A673 (cell line): Measurements from ENCODE around the gene AHRR. TPM values are rescaled to one million over a fixed set of nuclear protein-coding genes. Genes with fewer than 3 reads are reported as not detected.

Experiments
- BruUV-seq: library from RNA; stranded (reverse); fragments of 400-500 nt; replicated peaks from 2 replicates; lab custom pipeline; 2021; lab: Mats Ljungman, UMichigan
- CTCF ChIA-PET: fragments of 300-600 bp; sonication (Branson Sonifier 250); formaldehyde crosslinking; loops from one replicate; lab custom pipeline; 2022; ENCODE audit warnings: antibody characterized with exemption; lab: Charles Lee
- POLR2A ChIA-PET: fragments of 300-600 bp; sonication (Branson Sonifier 250); formaldehyde crosslinking; loops from one replicate; lab custom pipeline; 2022; ENCODE audit warnings: antibody characterized with exemption; ENCODE audit not compliant: low non-redundant PET; lab: Charles Lee
- DNase-seq: peaks from one replicate; pipeline ENCODE4 v3.0.0-alpha.2; 2015; ENCODE audit warnings: low spot score
- H3K27ac ChIP-seq: fragments of 200-600 bp; sonication (generic); 2 replicates; pipeline ENCODE4 v1.5.1; 2016; ENCODE audit warnings: mixed run types, low read depth, mild to moderate bottlenecking, mixed read lengths, antibody characterized with exemption, low read length; ENCODE audit not compliant: poor library complexity, severe bottlenecking
- H3K27me3 ChIP-seq: fragments of 200-600 bp; sonication (generic); replicated peaks from 2 replicates; pipeline ENCODE4 v1.6.1; 2017; ENCODE audit warnings: mixed run types, low read depth, mild to moderate bottlenecking, mixed read lengths, antibody characterized with exemption, low read length; ENCODE audit not compliant: insufficient read depth, poor library complexity
- H3K36me3 ChIP-seq: fragments of 200-600 bp; sonication (generic); 2 replicates; pipeline ENCODE4 v1.6.1; 2016; ENCODE audit warnings: mixed run types, mild to moderate bottlenecking, mixed read lengths, antibody characterized with exemption, low read length; ENCODE audit not compliant: insufficient read depth, poor library complexity, severe bottlenecking
- H3K4me1 ChIP-seq: fragments of 200-600 bp; sonication (generic); 2 replicates; pipeline ENCODE4 v1.6.1; 2017; ENCODE audit warnings: mixed run types, mild to moderate bottlenecking, mixed read lengths, antibody characterized with exemption, low read length; ENCODE audit not compliant: insufficient read depth, poor library complexity, severe bottlenecking
- H3K4me3 ChIP-seq: fragments of 200-600 bp; sonication (generic); 2 replicates; pipeline ENCODE4 v1.5.1; 2016; ENCODE audit warnings: low read depth, mixed run types, mild to moderate bottlenecking, mixed read lengths, low read length; ENCODE audit not compliant: poor library complexity, severe bottlenecking
- H3K9me3 ChIP-seq: fragments of 200-600 bp; sonication (generic); 2 replicates; pipeline ENCODE4 v1.6.1; 2016; ENCODE audit warnings: mixed run types, low read depth, mild to moderate bottlenecking, mixed read lengths, antibody characterized with exemption, low read length; ENCODE audit not compliant: poor library complexity, severe bottlenecking
- EZH2 ChIP-seq: fragments of 200-600 bp; sonication (generic); IDR thresholded peaks from 2 replicates; pipeline ENCODE4 v1.6.1; 2017; ENCODE audit warnings: borderline replicate concordance, low read depth, mild to moderate bottlenecking, mixed read lengths, antibody characterized with exemption, low read length; ENCODE audit not compliant: poor library complexity, severe bottlenecking
- intact Hi-C: fragments of 100-400 bp; cut with micrococcal nuclease; formaldehyde crosslinking; loops from one replicate; pipeline ENCODE4 v1.10.0; 2022; ENCODE audit not compliant: unreplicated experiment
- total RNA-seq: library from RNA; stranded (reverse); gene quantifications from 2 replicates; pipeline ENCODE4 v1.2.3, GENCODE V29; 2021
- TF ChIP-seq, protein P1 (sequence below): fragments of 300-800, 200-600 bp; sonication (generic); conservative IDR thresholded peaks from 2 replicates; pipeline ENCODE4 v1.5.1; 2017; ENCODE audit warnings: low read depth, mild to moderate bottlenecking, antibody characterized with exemption, low read length, moderate library complexity, mixed read lengths

Gene AHRR
- total RNA-seq, 1 experiment from 2014 or later = 2.2 TPM

- Histone ChIP-seq H3K4me3 (no peak overlapping the region), H3K27ac (no peak overlapping the region), H3K9me3 (no peaks in the 10 kb centered on the region), H3K27me3 (peaks cover 47% of the 10 kb centered on the region), H3K4me1 (peaks cover 12% of the 10 kb centered on the region), H3K36me3 (peaks cover 9% of the 10 kb centered on the region)
- intact Hi-C loops = no loop called here
- CTCF ChIA-PET = interaction anchor here (0.5 kb wide), 1 partner anchor 195 kb away, joined by 8 read pairs; no protein-coding TSS in a partner anchor
- POLR2A ChIA-PET = no interaction called here
- TF ChIP-seq EZH2 = peak; percentile 41
- TF ChIP-seq, protein P1, sequence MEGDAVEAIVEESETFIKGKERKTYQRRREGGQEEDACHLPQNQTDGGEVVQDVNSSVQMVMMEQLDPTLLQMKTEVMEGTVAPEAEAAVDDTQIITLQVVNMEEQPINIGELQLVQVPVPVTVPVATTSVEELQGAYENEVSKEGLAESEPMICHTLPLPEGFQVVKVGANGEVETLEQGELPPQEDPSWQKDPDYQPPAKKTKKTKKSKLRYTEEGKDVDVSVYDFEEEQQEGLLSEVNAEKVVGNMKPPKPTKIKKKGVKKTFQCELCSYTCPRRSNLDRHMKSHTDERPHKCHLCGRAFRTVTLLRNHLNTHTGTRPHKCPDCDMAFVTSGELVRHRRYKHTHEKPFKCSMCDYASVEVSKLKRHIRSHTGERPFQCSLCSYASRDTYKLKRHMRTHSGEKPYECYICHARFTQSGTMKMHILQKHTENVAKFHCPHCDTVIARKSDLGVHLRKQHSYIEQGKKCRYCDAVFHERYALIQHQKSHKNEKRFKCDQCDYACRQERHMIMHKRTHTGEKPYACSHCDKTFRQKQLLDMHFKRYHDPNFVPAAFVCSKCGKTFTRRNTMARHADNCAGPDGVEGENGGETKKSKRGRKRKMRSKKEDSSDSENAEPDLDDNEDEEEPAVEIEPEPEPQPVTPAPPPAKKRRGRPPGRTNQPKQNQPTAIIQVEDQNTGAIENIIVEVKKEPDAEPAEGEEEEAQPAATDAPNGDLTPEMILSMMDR = no peak
- no peak for DNase-seq
- no TSS peak for BruUV-seq
Measured at GRCh38 chr5:475704-476101, 154.2 kb downstream of the AHRR start.

- BruUV-seq = no TSS peak
- no peaks in the 10 kb centered on the region for H3K9me3 ChIP-seq
- DNase-seq = no peak
- ChIA-PET POLR2A (no interaction called here), CTCF (interaction anchor here (0.5 kb wide), 1 partner anchor 195 kb away, joined by 8 read pairs; no protein-coding TSS in a partner anchor)
- H3K36me3 ChIP-seq = peaks cover 3% of the 10 kb centered on the region
- H3K4me1 ChIP-seq = peaks cover 12% of the 10 kb centered on the region
- H3K4me3 ChIP-seq = no peak overlapping the region
- TF ChIP-seq, protein P1 = no peak
- no peak for TF ChIP-seq EZH2
- H3K27me3 ChIP-seq = peaks cover 47% of the 10 kb centered on the region
- intact Hi-C loops = no loop called here
- H3K27ac ChIP-seq = no peak overlapping the region
Measured at GRCh38 chr5:476102-476813, 154.7 kb downstream of the AHRR start.

DNA sequence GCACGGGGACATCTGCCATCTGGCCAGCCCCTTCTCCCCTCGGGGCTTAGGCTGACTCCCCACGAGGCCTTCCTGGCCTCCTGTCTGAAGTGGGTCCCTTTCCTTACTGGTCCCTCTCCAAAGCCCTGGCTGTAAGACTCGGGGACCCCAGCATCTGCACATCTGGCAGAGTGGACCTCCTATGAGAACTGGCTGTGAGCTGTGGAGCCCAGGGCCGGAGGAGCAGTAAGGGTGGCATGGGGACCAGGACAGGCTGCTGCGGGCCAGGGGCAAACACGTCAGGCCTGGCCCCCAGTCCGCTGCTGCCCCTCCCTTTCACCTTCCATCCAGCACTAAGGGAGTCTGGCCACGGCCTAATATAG is 155.3 kb downstream of the AHRR start:
- H3K4me1 ChIP-seq = peaks cover 9% of the 10 kb centered on the region
- TF ChIP-seq EZH2 = no peak
- TF ChIP-seq, protein P1 = no peak
- no peak overlapping the region for H3K4me3 ChIP-seq
- H3K9me3 ChIP-seq = no peaks in the 10 kb centered on the region
- CTCF ChIA-PET = no interaction called here
- H3K27ac ChIP-seq = no peak overlapping the region
- intact Hi-C loops = no loop called here
- no TSS peak for BruUV-seq
- no peaks in the 10 kb centered on the region for H3K36me3 ChIP-seq
- DNase-seq = no peak
- POLR2A ChIA-PET = no interaction called here
- H3K27me3 ChIP-seq = peaks cover 47% of the 10 kb centered on the region
